HG03432 (cell line): ENCODE measurements around the gene DNA2.

Source experiments
- ATAC-seq: cut with Tn5 transposase; IDR thresholded peaks from one replicate; pipeline ENCODE4 v1.9.1; 2021; ENCODE audit warnings: mild to moderate bottlenecking, moderate library complexity; ENCODE audit not compliant: unreplicated experiment

The DNA2 gene

DNA sequence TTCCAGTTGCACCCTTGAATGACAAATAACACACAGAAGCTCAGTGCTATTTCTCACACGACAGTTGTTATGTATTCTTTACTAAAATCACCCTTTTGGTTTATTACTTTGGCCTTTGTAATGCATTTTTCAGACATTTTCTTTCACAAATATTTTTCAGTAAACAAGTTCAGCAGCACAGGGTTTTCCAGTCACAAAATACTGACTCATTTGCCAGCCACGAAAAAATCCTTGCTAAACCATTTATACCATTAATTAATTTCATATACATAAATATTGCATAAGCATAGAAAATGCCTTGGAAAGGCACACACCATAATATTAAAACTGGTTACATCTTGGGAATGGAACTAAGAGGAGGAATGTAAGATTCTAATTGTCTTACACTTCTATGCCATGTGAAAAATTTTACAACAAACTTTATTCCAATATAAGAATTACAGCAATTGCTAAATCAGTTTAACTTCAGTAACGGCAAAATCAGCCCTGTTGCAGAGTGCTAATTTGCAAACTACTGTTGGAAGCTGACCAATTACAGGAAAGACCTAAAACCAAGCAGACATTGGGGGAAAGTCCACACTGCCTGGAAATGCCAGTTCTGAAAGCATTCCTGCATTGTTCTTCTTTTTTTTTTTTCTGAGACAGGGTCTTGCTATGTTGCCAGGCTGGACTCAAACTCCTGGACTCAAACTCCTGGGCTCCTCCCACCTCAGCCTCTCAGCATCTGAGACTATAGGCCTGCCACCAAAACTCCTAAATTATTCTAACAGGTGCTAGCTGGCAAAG is 107.5 kb downstream of the DNA2 start:
- no peak for ATAC-seq
